Stimulated activated CD4-positive, alpha-beta T cell treated with anti-CD3 and anti-CD28 coated beads, TNF-alpha, amount 100 ng/mL, for 1 hour (primary cell): ENCODE results near the gene TTR.

Experiments
- DNase-seq, 3 donors: peaks; one replicate each; pipeline ENCODE4 v3.0.0-alpha.2; 2020; ENCODE audit warnings: low read depth in 3 of 3, low spot score in 1 of 3

The TTR gene

DNA sequence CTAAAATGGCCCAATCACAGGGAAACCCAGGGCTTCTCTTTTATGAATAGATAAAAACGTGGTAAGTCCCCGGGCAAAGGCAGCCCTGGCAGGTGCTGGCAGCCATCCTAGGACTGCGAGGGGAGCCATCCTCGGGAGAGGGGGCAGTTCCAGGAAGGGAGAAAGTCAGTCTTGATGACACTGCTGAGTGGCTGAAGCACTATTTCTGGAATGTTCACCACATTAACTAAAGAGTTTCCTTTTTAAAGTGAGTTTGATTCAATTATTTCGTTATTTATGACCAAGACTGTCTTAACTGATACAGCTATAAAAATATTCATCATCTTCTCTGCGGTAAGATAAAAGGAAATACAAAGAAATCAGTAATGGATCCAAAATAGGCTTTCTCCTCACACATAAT, 20.4 kb downstream of the TTR start:
- DNase-seq = no peak

DNA sequence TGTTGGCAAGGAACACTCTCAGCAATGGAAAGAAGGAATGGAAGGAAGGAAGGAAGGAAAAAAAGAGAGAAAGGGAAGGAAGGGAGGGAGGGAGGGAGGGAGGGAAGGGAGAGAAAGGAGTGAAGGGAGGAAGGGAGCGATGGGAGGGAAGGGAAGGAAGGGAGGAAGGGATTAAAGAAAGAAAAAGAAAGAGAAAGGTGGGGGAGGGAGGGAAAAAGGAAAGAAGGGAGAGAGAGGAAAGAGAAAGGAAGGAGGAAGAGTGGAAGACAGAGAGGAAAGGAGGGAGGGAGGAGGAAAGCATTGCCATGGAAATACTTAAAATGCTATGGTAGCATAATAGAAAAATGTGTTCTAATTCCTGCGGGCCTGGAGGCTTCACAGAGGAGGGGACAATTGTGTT, 22.4 kb downstream of the TTR start:
- no peak for DNase-seq

DNA sequence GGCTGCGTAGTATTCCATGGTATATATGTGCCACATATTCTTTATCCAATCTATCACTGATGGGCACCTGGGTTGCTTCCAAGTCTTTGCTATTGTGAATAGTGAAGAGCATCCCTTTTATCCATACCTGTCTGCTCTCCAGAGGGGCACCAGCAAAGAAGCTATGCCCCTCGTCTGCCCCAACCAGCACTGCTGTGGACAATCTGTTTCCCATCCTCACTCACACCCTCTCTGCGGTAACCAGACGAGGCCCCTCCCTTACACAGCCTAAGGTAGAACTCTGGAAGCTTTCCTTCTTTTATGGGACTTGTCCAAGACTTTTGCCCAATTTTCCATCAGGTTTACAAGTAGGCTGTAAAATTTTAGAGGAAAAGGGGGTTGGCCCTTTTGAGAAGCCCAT, 24.9 kb downstream of the TTR start:
- no peak for DNase-seq

DNA sequence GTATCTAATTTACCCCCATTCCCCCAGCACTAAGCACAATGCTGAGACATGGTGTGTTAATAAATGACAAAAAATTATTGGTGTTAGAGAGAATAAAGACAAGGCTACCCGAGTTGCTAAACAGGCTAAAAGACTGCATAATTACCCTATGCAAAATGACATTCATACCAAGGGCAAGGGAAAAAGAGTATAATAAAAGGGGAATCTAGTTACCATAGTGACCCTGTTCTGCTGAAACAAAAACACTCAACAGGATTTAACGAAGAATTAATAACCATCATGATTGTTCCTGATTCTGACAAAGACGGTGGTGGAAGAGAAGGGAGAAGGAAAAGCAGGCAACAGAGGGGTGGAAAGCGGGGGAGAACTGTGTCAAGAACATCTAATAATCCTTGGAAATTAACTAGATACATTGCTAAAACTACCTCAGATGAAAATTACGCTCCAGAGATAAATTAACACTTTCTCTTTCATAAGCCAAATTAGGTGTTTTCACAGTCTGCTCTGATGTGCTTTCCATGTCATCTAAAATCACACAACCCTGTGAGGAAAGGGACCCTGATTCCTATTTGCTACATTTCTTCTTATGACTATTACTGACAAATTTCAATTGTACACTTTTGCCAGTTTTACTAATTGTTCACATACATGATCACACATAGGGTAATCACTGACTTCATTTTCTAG, 25.5 kb downstream of the TTR start:
- no peak for DNase-seq

DNA sequence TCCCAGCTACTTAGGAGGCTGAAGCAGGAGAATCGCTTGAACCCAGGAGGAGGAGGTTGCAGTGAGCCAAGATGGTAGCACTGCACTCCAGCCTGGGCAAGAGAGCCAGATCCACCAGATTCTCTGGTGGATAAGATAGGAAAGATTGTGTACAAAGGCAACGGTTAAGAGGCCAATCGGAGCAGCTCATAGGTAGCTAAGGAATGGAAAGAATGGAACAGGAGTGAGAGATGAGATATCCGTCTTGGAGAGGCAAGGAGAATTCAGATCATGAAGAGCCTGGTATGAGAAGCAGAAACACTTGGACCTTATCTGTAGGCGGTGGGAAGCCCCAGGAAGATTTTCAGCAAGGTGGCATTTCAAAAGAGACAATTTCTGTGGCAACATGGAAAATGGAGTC, 27.1 kb downstream of the TTR start:
- DNase-seq = no peak

DNA sequence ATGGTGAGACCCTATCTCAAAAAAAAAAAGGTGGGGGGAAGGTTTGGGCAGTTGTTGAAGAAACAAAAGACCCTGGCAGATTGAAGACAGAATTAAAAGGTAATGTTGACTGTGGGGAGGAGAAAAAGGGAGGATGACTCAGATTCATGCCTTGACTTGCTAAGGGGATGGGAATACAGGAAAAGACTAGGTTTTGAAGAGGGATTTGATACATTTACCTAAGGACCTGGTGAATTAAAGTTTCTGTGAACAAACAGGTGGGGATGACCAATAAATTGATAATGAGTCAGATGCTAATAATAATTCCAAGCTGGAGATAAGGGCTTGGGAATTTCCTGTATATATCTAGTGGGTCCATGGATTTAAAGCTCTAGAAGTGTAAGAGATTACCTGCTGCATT, 27.6 kb downstream of the TTR start:
- no peak for DNase-seq

DNA sequence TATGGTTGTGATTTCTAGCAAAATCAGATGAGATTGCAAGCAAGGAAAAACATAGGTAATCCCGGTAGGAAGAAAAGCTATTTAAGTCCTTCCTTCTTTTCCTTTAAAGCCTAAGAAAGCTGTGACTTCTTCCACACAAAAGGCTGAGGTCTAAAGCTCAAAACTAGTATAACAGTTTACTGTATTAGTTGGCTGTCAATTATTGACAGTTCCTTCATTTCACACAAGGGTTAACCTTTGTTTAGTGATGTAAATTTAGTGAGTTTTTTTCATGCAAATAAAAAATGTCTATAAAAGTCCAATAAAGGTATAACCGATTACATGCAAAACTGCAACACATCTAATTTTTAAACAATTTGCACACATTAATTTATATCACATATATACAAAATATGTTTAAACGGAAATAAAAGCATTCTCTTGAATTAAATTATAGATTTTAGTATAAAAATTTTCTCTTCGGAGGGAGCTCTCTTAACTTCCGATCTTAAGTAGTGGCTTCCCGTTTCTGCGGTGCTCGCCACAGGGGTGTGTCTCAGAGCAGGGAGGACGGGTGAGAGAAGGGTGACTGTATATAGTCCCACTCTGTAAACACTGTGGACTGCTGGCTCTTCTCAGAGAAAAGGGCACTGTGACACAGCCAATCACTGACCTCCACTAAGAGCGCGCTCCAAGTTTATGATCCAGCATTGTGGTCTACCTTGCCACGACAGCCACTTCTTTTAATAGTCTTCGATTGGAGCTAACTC, 33.4 kb downstream of the TTR start:
- no peak for DNase-seq

DNA sequence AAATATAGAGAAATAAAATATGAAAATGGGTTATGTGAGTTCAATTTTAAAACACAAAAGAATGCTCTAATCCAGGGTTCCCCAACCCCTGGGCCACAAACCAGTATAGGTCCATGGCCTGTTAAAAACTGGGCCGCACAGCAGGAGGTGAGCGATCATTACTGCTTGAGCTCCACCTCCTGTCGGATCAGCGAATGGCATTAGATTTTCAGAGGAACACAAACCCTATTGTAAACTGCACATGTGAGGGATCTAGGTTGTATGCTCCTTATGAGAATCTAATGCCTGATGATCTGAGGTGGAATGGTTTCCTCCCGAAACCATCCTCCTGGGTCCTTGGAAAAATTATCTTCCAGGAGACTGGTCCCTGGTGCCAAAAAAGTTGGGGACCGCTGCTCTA, 34.7 kb downstream of the TTR start:
- no peak for DNase-seq

DNA sequence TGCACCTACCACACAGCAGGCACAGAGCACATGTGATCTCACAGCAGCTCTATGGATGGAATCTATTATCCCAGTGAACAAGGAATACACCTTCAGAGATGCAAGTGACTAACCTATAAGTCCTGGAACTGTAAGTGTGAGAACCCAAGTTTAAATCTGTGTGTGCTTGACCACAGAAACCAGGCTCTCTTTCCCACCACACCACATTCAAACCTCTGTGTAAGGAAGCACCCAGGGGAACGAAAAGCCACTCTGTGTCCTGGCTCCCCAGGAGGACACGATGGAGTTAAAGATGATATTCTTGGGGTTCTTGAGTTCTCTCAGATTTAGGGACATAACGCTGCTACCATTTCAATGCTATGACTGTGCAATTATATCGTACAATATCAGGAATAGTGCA, 38.9 kb downstream of the TTR start:
- no peak for DNase-seq

DNA sequence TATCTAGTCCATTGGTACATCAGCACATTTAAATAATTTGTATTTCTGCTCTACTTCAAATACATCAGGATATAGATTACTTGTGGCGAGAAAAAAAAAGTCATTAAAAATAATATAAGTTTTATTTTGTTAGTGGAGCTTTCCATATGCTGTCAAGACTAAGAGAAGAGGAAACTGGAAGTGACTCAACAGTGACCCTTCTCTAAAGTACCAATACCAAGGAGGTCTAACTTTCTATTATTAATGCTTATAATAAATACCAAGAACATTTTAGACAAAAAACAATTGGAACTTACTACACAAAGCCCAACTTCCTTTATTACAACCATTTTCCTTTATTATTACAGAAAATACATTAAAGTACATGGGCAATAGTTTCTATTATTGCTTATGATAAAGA, 39.8 kb downstream of the TTR start:
- DNase-seq = no peak

DNA sequence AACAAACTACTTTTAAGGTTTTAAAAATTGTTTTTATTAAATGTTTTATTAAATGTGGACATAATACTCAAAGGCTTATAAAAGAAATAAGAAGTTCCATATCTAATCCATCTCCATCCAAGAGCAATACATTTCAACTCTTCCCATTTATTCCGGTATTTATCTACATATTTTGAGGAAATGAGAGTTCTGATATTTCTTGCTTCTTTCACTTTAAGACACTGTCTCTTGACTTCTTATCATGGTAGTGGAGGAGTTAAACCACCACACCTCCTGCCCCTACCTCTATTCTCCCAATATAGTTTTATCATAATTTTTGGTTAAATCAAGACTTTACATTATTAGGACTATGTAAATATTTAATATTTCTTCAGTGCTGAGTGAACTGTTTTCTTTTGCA, 40.7 kb downstream of the TTR start:
- DNase-seq = no peak

DNA sequence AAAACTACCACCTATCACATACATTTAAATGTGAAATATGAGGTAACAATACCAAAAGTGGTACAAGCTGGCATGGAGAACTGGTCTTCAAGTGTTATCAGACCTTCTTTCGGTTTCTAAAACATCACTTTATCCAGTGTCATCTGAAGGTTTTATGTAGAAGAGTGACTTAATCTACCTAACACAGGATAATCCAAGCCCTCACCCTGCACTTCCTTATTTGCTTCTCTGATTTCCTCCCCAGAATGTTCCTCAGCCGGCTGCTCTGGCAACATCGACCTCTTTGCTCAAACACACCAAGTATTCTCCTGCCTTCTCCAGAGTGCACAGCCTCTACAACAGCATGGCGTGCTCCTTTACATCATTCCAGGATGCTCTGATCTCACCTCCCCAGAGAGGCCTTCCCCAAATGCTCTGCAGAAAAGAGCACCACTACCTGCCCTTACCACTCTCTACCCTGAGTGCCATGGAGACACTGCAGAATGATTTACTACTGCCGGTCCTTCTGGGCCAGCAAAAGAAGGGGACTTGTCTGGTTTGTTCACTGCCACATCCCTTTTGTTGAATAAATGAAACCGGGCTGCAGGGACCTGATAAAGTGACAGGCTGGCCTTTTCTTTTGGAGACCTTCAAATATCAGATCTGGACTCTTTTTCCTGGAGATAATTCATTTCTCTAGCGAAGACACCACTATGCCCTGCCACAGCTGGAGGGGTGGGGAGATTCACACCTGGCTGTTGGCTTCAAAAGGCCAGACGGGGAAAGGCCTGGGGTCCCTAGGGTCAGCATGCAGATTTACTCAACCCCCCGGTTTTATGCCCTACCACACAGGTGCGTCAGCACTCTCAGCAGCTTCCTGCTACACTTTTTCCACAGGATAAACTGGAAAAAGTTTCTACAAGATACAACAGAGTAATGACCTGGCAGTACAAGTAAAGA, 42.0 kb downstream of the TTR start:
- DNase-seq = no peak

DNA sequence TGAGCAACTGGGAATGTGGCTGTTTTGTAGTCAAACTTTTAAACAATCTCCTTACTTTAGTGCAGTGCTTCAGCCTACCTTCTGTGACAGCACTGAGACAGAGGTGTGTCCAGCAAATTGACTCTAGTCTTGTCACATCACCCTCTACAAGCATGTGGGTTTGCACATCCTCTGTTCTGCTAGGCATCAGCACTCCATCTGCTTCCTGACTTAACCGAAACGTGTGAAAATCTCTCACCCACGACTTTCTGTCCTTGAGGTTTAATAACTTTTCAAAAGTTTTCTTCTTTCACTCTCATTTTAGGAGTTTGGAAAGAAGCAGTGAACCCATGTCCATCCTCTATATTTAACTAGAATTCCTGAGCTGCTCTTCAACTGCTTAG, 42.6 kb downstream of the TTR start:
- DNase-seq = no peak

DNA sequence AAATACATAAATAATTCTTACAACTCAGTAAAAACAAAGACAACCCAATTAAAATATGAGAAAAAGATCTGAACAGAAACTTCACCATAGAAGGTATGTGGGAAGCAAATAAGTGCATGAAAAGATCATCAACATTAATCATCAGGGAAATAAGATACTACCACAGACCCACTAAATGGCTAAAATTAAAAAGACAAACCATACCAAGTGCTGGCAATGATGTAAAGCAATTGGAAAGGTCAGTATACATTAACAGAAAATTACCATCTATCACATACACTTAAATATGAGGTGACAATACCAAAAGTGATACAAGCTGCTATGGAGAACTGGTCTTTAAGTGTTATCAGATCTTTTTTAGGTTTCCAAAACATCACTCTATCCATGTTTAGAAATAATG, 44.7 kb downstream of the TTR start:
- no peak for DNase-seq

DNA sequence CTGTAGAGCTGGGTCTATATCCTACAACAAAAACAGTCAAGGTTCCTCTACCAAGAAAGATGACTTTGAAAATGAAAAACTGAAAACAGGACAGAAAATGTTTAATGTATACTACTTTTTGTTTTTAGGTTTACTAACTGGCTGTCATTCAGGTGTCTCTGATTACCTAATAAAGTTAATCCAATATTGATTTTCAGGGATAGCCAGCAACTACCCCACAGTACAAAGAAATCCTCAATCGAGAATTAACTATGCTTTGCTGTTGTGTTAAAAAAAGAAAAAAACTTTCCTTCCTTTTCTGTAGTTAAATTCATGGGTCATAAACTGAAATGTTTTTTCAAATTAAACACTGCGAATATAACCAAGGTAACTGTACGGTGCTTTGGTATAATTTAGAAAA, 45.8 kb downstream of the TTR start:
- DNase-seq = no peak

DNA sequence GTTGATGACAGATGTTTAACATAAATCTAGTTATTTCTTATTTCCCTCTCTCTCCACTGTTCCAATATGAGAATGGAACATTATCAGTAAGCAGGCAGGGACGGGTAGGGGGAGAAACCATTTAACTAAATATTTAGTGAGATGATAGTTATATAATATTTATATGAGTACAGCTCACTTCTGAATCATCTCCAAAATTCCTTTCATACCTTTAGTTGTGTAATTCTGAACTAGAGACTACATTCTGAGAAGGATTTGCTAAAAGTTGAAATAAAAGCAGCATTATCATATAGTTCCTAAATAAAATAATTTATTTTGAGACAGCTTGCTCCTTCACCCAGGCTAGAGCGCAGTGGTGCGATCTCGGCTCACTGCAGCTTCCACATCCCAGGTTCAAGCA, 51.3 kb downstream of the TTR start:
- no peak for DNase-seq

DNA sequence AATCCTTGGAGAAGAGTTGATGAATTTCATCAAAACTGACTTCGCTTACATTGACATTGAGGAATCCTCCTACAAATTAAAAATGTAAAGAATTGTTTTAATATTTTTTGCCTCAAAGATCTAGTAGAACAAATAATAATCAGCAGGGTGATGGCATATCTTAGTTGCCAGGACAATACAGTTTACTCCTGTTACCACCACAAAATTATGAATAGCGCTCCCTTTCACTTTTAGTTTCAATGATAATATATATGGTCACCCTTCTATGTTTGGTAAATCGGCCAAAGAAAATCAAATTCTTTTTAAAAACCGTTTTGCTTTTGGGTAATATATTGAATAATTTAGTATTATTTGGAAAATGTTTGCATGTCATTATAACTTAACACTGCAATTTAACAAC, 53.7 kb downstream of the TTR start:
- DNase-seq = no peak

DNA sequence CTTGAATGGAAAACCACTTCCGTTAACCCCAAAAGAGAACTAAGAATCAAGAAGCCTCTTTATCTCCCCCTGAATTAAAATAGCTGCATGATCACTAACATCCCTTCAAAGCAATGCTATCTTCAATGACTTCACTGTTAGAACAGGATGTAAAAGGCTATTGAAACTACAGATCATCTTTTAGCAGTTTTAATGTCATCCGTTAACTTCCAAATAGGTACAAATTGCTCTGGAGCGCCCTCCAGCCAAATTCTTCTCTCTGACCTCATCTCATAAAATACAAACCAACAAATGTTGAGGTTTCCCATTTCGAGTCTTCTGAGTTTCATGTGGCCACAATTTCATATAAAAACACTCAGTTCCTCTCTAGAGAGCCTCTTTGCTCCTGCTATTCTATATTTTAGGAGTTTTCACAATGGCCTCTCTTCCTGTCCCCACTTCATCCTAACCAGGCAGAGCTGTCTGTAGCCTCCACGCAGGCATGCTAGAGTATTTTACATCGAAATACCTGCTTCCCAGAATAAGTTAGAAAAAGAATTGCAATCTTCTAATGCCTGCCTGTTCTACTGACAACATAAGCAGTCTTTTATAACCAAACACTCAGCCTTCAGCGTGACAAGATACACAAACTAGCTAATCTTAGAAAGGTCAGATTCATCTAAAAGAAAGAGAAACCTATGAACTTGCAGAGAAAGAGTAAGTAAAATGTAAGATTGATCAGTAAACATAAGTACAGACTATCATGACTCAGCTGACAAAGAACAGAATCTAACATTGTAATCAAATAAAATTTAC, 54.9 kb downstream of the TTR start:
- no peak for DNase-seq

DNA sequence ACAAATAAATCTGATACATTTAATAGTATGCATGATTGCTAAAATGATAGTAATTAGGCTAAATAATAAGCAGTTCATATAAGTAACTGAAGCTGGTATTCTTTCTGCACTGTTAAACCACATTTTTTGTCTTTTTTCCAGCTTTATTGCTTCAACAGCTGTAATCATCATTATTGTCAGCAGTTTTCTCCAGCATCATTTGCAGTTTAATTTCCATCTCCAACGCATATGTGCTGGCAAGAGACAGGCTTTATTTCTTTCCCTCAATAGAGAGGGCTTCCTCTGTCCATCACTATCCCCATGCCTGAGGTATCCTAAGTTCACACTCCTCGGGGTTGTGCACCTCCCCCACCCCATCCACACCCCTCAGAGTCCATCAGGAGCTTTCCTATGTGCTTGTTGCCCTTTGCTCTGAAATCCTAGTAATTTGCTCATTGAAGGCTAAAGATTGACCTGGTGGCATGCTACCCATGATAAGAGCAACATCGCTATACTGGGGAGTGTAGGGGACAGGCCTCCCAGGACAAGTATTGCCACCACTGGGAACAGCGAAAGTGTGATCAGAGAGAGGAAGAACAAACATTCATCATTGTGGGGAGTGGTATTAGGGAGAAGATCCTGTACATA, 55.6 kb downstream of the TTR start:
- no peak for DNase-seq
